HEK293 (cell line): ENCODE measurements around the gene KIF18A.

Experiments
- CTCF ChIP-seq: fragments of 450-650 bp; formaldehyde crosslinking; IDR thresholded peaks from 2 replicates; pipeline ENCODE4 v1.5.1; 2016; ENCODE audit warnings: missing biosample characterization, missing genetic modification characterization
- REPIN1 ChIP-seq: fragments of 450-650 bp; formaldehyde crosslinking; IDR thresholded peaks from 2 replicates; pipeline ENCODE4 v1.5.1; 2017; ENCODE audit warnings: missing biosample characterization, missing genetic modification characterization, low read depth
- TRIM28 ChIP-seq: IDR thresholded peaks from 2 replicates; pipeline ENCODE4 v1.6.1; 2011; ENCODE audit warnings: low read length, control low read depth, borderline replicate concordance
- ZBTB1 ChIP-seq: fragments of 450-650 bp; formaldehyde crosslinking; IDR thresholded peaks from 2 replicates; pipeline ENCODE4 v1.5.1; 2016; ENCODE audit warnings: missing biosample characterization, missing genetic modification characterization
- ZBTB26 ChIP-seq: fragments of 450-650 bp; formaldehyde crosslinking; optimal IDR thresholded peaks from 2 replicates; pipeline ENCODE3; 2016; ENCODE audit warnings: missing biosample characterization, mild to moderate bottlenecking, missing genetic modification characterization
- ZNF239 ChIP-seq: fragments of 450-650 bp; formaldehyde crosslinking; IDR thresholded peaks from 2 replicates; pipeline ENCODE4 v1.5.1; 2016; ENCODE audit warnings: missing biosample characterization, missing genetic modification characterization
- ZNF501 ChIP-seq: fragments of 450-650 bp; formaldehyde crosslinking; IDR thresholded peaks from 2 replicates; pipeline ENCODE4 v1.5.1; 2016; ENCODE audit warnings: missing biosample characterization, missing genetic modification characterization
- ZNF707 ChIP-seq: fragments of 450-650 bp; formaldehyde crosslinking; IDR thresholded peaks from 2 replicates; pipeline ENCODE4 v1.5.1; 2016; ENCODE audit warnings: missing biosample characterization, missing genetic modification characterization
- ZNF76 ChIP-seq: fragments of 450-650 bp; formaldehyde crosslinking; IDR thresholded peaks from 2 replicates; pipeline ENCODE4; 2016; ENCODE audit warnings: low read depth, missing biosample characterization, missing genetic modification characterization, borderline replicate concordance

DNA sequence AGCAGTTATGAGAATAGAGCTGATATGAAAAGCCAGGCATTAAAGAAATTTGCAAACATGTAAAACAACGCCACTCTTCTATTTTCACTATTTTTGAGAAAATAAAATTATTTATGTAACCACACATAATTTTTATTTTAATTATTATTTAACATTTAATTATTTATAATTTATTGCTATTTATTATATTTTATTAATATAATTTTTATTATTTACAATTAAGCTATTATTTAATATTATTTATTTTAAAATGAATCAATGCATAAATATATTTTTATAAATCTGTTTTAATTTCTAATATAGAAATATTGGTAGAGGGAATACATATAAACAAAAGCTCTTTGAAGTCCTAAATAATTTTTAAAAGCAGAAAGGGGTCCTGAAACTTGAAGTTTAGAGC is 36.7 kb downstream of the KIF18A start:
- TF ChIP-seq ZNF239 (tag by site-specific recombination) = no peak
- no peak for TF ChIP-seq CTCF (tag by site-specific recombination)
- no peak for TF ChIP-seq ZNF707
- no peak for TF ChIP-seq REPIN1 (tag by site-specific recombination)
- TF ChIP-seq ZBTB1 (tag by site-specific recombination) = no peak
- TF ChIP-seq ZNF501 (tag by site-specific recombination) = no peak
- TF ChIP-seq ZNF76 (tag by site-specific recombination) = no peak
- no peak for TF ChIP-seq TRIM28
- TF ChIP-seq ZBTB26 (tag by site-specific recombination) = no peak
